CD14-positive monocyte (primary cell): ENCODE data around the gene LRBA. TPM values are rescaled to one million over a fixed set of nuclear protein-coding genes. Genes with fewer than 3 reads are reported as not detected.
A peak's percentile ranks its signal among the peaks of the same experiment; 100 is the strongest.

Experiments
- DNase-seq, 3 donors: peaks; one replicate each; pipeline ENCODE4 v3.0.0-alpha.2; 2011 to 2022
- H2AFZ ChIP-seq: 2 replicates; pipeline ENCODE4 v1.6.0; 2012; ENCODE audit warnings: mild to moderate bottlenecking, low read depth, low read length, inconsistent platforms; ENCODE audit not compliant: insufficient read depth, poor library complexity, severe bottlenecking
- H3K27ac ChIP-seq, 2 donors: 1 replicate in 1 of 2; 2 replicates in 1 of 2; pipeline ENCODE4 v1.5.1; 2012 to 2013; ENCODE audit warnings: low read length in 2 of 2, control low read depth in 1 of 2, inconsistent platforms in 1 of 2, low read depth in 1 of 2, mild to moderate bottlenecking in 1 of 2
- H3K27me3 ChIP-seq, 2 donors: one replicate each; pipeline versions ENCODE4 v1.6.0 to v1.6.1; 2011 to 2013; ENCODE audit warnings: low read length in 2 of 2; ENCODE audit not compliant: control insufficient read depth in 2 of 2, insufficient read depth in 2 of 2
- H3K36me3 ChIP-seq, 2 donors: replicated peaks in 1 of 2; 1 replicate in 1 of 2; 2 replicates in 1 of 2; pipeline versions ENCODE4 v1.5.1 to v1.6.1; 2012 to 2013; ENCODE audit warnings: low read length in 2 of 2, control low read depth in 1 of 2, inconsistent platforms in 1 of 2, mild to moderate bottlenecking in 1 of 2; ENCODE audit not compliant: insufficient read depth in 2 of 2, control insufficient read depth in 1 of 2
- H3K4me1 ChIP-seq, 2 donors: 1 replicate in 1 of 2; 2 replicates in 1 of 2; pipeline versions ENCODE4 v1.5.1 to v1.6.1; 2012 to 2013; ENCODE audit warnings: low read length in 2 of 2, control low read depth in 1 of 2, inconsistent platforms in 1 of 2, mild to moderate bottlenecking in 1 of 2, moderate library complexity in 1 of 2; ENCODE audit not compliant: insufficient read depth in 2 of 2, control insufficient read depth in 1 of 2
- H3K4me2 ChIP-seq: replicated peaks from 2 replicates; pipeline ENCODE3; 2012; ENCODE audit warnings: low read length, moderate library complexity, mild to moderate bottlenecking; ENCODE audit not compliant: poor library complexity, severe bottlenecking; ENCODE audit errors: extremely low read depth
- H3K4me3 ChIP-seq, 3 experiments: fragments of 200-600 bp in 1 of 3; sonication (generic) in 1 of 3; replicated peaks in 1 of 3; 1 replicate in 2 of 3; 2 replicates in 1 of 3; pipeline ENCODE4 v1.5.1; 2011 to 2013; ENCODE audit warnings: low read length in 3 of 3, mild to moderate bottlenecking in 3 of 3, control low read depth in 2 of 3, low read depth in 2 of 3, inconsistent platforms in 1 of 3, moderate library complexity in 1 of 3
- H3K79me2 ChIP-seq: 2 replicates; pipeline ENCODE4 v1.6.0; 2012; ENCODE audit warnings: mild to moderate bottlenecking, control low read depth, inconsistent platforms, low read length, moderate library complexity; ENCODE audit not compliant: insufficient read depth
- H3K9ac ChIP-seq: 2 replicates; pipeline ENCODE4 v1.6.0; 2017; ENCODE audit warnings: low read length, mild to moderate bottlenecking; ENCODE audit not compliant: insufficient read depth, poor library complexity, severe bottlenecking
- H3K9me3 ChIP-seq, 2 donors: replicated peaks in 1 of 2; 1 replicate in 1 of 2; 2 replicates in 1 of 2; pipeline versions ENCODE4 v1.5.1 to v1.6.1; 2012 to 2013; ENCODE audit warnings: low read length in 2 of 2, control low read depth in 1 of 2; ENCODE audit not compliant: control insufficient read depth in 1 of 2, insufficient read depth in 1 of 2
- H4K20me1 ChIP-seq: 2 replicates; pipeline ENCODE4 v1.6.0; 2012; ENCODE audit warnings: mild to moderate bottlenecking, low read length, control low read depth, moderate library complexity; ENCODE audit not compliant: insufficient read depth
- H3K27ac Mint-ChIP-seq, 7 donors: one replicate each; pipeline ENCODE4 v1.8.0; 2020; ENCODE audit warnings: mild to moderate bottlenecking in 7 of 7, mixed read lengths in 7 of 7, moderate library complexity in 6 of 7, inconsistent platforms in 2 of 7
- H3K27me3 Mint-ChIP-seq, 3 donors: one replicate each; pipeline ENCODE4 v1.8.0; 2021 to 2022; ENCODE audit warnings: low read depth in 3 of 3, mild to moderate bottlenecking in 3 of 3, mixed read lengths in 3 of 3, moderate library complexity in 3 of 3, inconsistent platforms in 1 of 3
- H3K36me3 Mint-ChIP-seq, 2 donors: one replicate each; pipeline ENCODE4 v1.8.0; 2020; ENCODE audit warnings: mixed read lengths in 2 of 2, inconsistent platforms in 1 of 2, mild to moderate bottlenecking in 1 of 2
- H3K4me1 Mint-ChIP-seq: one replicate; pipeline ENCODE4 v1.8.0; 2020; ENCODE audit warnings: mild to moderate bottlenecking, mixed read lengths
- H3K4me3 Mint-ChIP-seq, 2 donors: one replicate each; pipeline ENCODE4 v1.8.0; 2020; ENCODE audit warnings: mild to moderate bottlenecking in 2 of 2, mixed read lengths in 2 of 2, moderate library complexity in 1 of 2
- H3K9me3 Mint-ChIP-seq, 7 donors: one replicate each; pipeline ENCODE4 v1.8.0; 2020 to 2022; ENCODE audit warnings: mixed read lengths in 7 of 7, mild to moderate bottlenecking in 6 of 7, moderate library complexity in 6 of 7, inconsistent platforms in 2 of 7
- WGBS: methylation state at CpG from one replicate; pipeline ENCODE4 v1.1.5; 2013; ENCODE audit warnings: missing lambda C conversion rate; ENCODE audit not compliant: insufficient coverage; 5-methylcytosine and 5-hydroxymethylcytosine counted together
- intact Hi-C, 2 donors: fragments of 100-400 bp; cut with micrococcal nuclease; formaldehyde crosslinking; loops; one replicate each; pipeline versions ENCODE4 v1.15.0 to v1.15.1; 2023
- polyA plus RNA-seq, 3 donors: library from polyadenylated mRNA; depleted of rRNA in 1 of 3; unstranded in 2 of 3; stranded (reverse) in 1 of 3; fragments of 300-500 nt in 2 of 3; fragments of >200 nt in 1 of 3; fragmentation: Illumina TruSeq in 2 of 3; gene quantifications; 1 replicate in 2 of 3; 2 replicates in 1 of 3; pipeline ENCODE4 v1.2.3, GENCODE V29; 2012 to 2021
- TF ChIP-seq, protein P1 (sequence below): fragments of 200-600 bp; IDR thresholded peaks from one replicate; pipeline ENCODE4 v1.8.0; 2022; ENCODE audit warnings: antibody characterized with exemption, mild to moderate bottlenecking

The LRBA gene
- polyA plus RNA-seq, 3 donors, result 1.5 to 5.5 (median 4.4) TPM

- H3K4me1 ChIP-seq, result no peaks in the 10 kb centered on the region
- Mint-ChIP-seq H3K4me3 (no peak overlapping the region), H3K9me3 (peaks cover 0 to 3% (median 0%) of the 10 kb centered on the region in 7 donors), H3K4me1 (no peaks in the 10 kb centered on the region), H3K36me3 (peaks cover 0 to 5% of the 10 kb centered on the region in 2 donors), H3K27ac (peak overlapping the region in 1 of 7 donors; percentile 21), H3K27me3 (no peaks in the 10 kb centered on the region)
- H3K27me3 ChIP-seq, result no peaks in the 10 kb centered on the region
- no peaks in the 10 kb centered on the region for H3K36me3 ChIP-seq
- no peaks in the 10 kb centered on the region for H3K79me2 ChIP-seq
- WGBS, result no CpG with 5 or more reads among the region's 4 CpGs
- no peak overlapping the region for H3K4me3 ChIP-seq
- H3K9me3 ChIP-seq, result no peaks in the 10 kb centered on the region
- TF ChIP-seq, protein P1, sequence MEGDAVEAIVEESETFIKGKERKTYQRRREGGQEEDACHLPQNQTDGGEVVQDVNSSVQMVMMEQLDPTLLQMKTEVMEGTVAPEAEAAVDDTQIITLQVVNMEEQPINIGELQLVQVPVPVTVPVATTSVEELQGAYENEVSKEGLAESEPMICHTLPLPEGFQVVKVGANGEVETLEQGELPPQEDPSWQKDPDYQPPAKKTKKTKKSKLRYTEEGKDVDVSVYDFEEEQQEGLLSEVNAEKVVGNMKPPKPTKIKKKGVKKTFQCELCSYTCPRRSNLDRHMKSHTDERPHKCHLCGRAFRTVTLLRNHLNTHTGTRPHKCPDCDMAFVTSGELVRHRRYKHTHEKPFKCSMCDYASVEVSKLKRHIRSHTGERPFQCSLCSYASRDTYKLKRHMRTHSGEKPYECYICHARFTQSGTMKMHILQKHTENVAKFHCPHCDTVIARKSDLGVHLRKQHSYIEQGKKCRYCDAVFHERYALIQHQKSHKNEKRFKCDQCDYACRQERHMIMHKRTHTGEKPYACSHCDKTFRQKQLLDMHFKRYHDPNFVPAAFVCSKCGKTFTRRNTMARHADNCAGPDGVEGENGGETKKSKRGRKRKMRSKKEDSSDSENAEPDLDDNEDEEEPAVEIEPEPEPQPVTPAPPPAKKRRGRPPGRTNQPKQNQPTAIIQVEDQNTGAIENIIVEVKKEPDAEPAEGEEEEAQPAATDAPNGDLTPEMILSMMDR, result no peak
- intact Hi-C loops, result no loop called here
- no peak overlapping the region for H3K4me2 ChIP-seq
- H3K9ac ChIP-seq, result no peak overlapping the region
- no peak for DNase-seq
- no peak overlapping the region for H2AFZ ChIP-seq
- H4K20me1 ChIP-seq, result no peaks in the 10 kb centered on the region
- no peak overlapping the region for H3K27ac ChIP-seq
These were observed 268.9 kb downstream of the LRBA start for GRCh38 chr4:150746156-150746555.

- H3K4me3 ChIP-seq, result no peak overlapping the region
- no peak overlapping the region for H3K4me2 ChIP-seq
- H3K79me2 ChIP-seq, result no peaks in the 10 kb centered on the region
- H3K9ac ChIP-seq, result no peak overlapping the region
- Mint-ChIP-seq H3K4me1 (peaks cover 3% of the 10 kb centered on the region), H3K36me3 (peaks cover 0 to 7% of the 10 kb centered on the region in 2 donors), H3K27me3 (no peaks in the 10 kb centered on the region), H3K9me3 (peaks cover 0 to 6% (median 3%) of the 10 kb centered on the region in 7 donors), H3K4me3 (no peak overlapping the region), H3K27ac (no peak overlapping the region)
- no peaks in the 10 kb centered on the region for H4K20me1 ChIP-seq
- no peaks in the 10 kb centered on the region for H3K27me3 ChIP-seq
- intact Hi-C loops, result no loop called here
- H3K9me3 ChIP-seq, result no peaks in the 10 kb centered on the region
- no peak for DNase-seq
- H3K36me3 ChIP-seq, result no peaks in the 10 kb centered on the region
- no peak overlapping the region for H2AFZ ChIP-seq
- TF ChIP-seq, protein P1, result no peak
- no peaks in the 10 kb centered on the region for H3K4me1 ChIP-seq
- WGBS, result no CpG with 5 or more reads among the region's 2 CpGs
- H3K27ac ChIP-seq, result no peak overlapping the region
These were observed 270.5 kb downstream of the LRBA start for GRCh38 chr4:150744570-150744969.
